CD14-positive monocyte (primary cell): ENCODE measurements around the gene EOLA1. TPM values are rescaled to one million over a fixed set of nuclear protein-coding genes. Genes with fewer than 3 reads are reported as not detected.
A peak's percentile ranks its signal among the peaks of the same experiment; 100 is the strongest.

Experiments used
- DNase-seq, 3 donors: peaks; one replicate each; pipeline ENCODE4 v3.0.0-alpha.2; 2011 to 2022
- H2AFZ ChIP-seq: 2 replicates; pipeline ENCODE4 v1.6.0; 2012; ENCODE audit warnings: mild to moderate bottlenecking, low read depth, low read length, inconsistent platforms; ENCODE audit not compliant: insufficient read depth, poor library complexity, severe bottlenecking
- H3K27ac ChIP-seq, 2 donors: 1 replicate in 1 of 2; 2 replicates in 1 of 2; pipeline ENCODE4 v1.5.1; 2012 to 2013; ENCODE audit warnings: low read length in 2 of 2, control low read depth in 1 of 2, inconsistent platforms in 1 of 2, low read depth in 1 of 2, mild to moderate bottlenecking in 1 of 2
- H3K27me3 ChIP-seq, 2 donors: one replicate each; pipeline versions ENCODE4 v1.6.0 to v1.6.1; 2011 to 2013; ENCODE audit warnings: low read length in 2 of 2; ENCODE audit not compliant: control insufficient read depth in 2 of 2, insufficient read depth in 2 of 2
- H3K36me3 ChIP-seq, 2 donors: replicated peaks in 1 of 2; 1 replicate in 1 of 2; 2 replicates in 1 of 2; pipeline versions ENCODE4 v1.5.1 to v1.6.1; 2012 to 2013; ENCODE audit warnings: low read length in 2 of 2, control low read depth in 1 of 2, inconsistent platforms in 1 of 2, mild to moderate bottlenecking in 1 of 2; ENCODE audit not compliant: insufficient read depth in 2 of 2, control insufficient read depth in 1 of 2
- H3K4me1 ChIP-seq, 2 donors: 1 replicate in 1 of 2; 2 replicates in 1 of 2; pipeline versions ENCODE4 v1.5.1 to v1.6.1; 2012 to 2013; ENCODE audit warnings: low read length in 2 of 2, control low read depth in 1 of 2, inconsistent platforms in 1 of 2, mild to moderate bottlenecking in 1 of 2, moderate library complexity in 1 of 2; ENCODE audit not compliant: insufficient read depth in 2 of 2, control insufficient read depth in 1 of 2
- H3K4me2 ChIP-seq: replicated peaks from 2 replicates; pipeline ENCODE3; 2012; ENCODE audit warnings: low read length, moderate library complexity, mild to moderate bottlenecking; ENCODE audit not compliant: poor library complexity, severe bottlenecking; ENCODE audit errors: extremely low read depth
- H3K4me3 ChIP-seq, 3 experiments: fragments of 200-600 bp in 1 of 3; sonication (generic) in 1 of 3; replicated peaks in 1 of 3; 1 replicate in 2 of 3; 2 replicates in 1 of 3; pipeline ENCODE4 v1.5.1; 2011 to 2013; ENCODE audit warnings: low read length in 3 of 3, mild to moderate bottlenecking in 3 of 3, control low read depth in 2 of 3, low read depth in 2 of 3, inconsistent platforms in 1 of 3, moderate library complexity in 1 of 3
- H3K79me2 ChIP-seq: 2 replicates; pipeline ENCODE4 v1.6.0; 2012; ENCODE audit warnings: mild to moderate bottlenecking, control low read depth, inconsistent platforms, low read length, moderate library complexity; ENCODE audit not compliant: insufficient read depth
- H3K9ac ChIP-seq: 2 replicates; pipeline ENCODE4 v1.6.0; 2017; ENCODE audit warnings: low read length, mild to moderate bottlenecking; ENCODE audit not compliant: insufficient read depth, poor library complexity, severe bottlenecking
- H3K9me3 ChIP-seq, 2 donors: replicated peaks in 1 of 2; 1 replicate in 1 of 2; 2 replicates in 1 of 2; pipeline versions ENCODE4 v1.5.1 to v1.6.1; 2012 to 2013; ENCODE audit warnings: low read length in 2 of 2, control low read depth in 1 of 2; ENCODE audit not compliant: control insufficient read depth in 1 of 2, insufficient read depth in 1 of 2
- H4K20me1 ChIP-seq: 2 replicates; pipeline ENCODE4 v1.6.0; 2012; ENCODE audit warnings: mild to moderate bottlenecking, low read length, control low read depth, moderate library complexity; ENCODE audit not compliant: insufficient read depth
- H3K27ac Mint-ChIP-seq, 7 donors: one replicate each; pipeline ENCODE4 v1.8.0; 2020; ENCODE audit warnings: mild to moderate bottlenecking in 7 of 7, mixed read lengths in 7 of 7, moderate library complexity in 6 of 7, inconsistent platforms in 2 of 7
- H3K27me3 Mint-ChIP-seq, 3 donors: one replicate each; pipeline ENCODE4 v1.8.0; 2021 to 2022; ENCODE audit warnings: low read depth in 3 of 3, mild to moderate bottlenecking in 3 of 3, mixed read lengths in 3 of 3, moderate library complexity in 3 of 3, inconsistent platforms in 1 of 3
- H3K36me3 Mint-ChIP-seq, 2 donors: one replicate each; pipeline ENCODE4 v1.8.0; 2020; ENCODE audit warnings: mixed read lengths in 2 of 2, inconsistent platforms in 1 of 2, mild to moderate bottlenecking in 1 of 2
- H3K4me1 Mint-ChIP-seq: one replicate; pipeline ENCODE4 v1.8.0; 2020; ENCODE audit warnings: mild to moderate bottlenecking, mixed read lengths
- H3K4me3 Mint-ChIP-seq, 2 donors: one replicate each; pipeline ENCODE4 v1.8.0; 2020; ENCODE audit warnings: mild to moderate bottlenecking in 2 of 2, mixed read lengths in 2 of 2, moderate library complexity in 1 of 2
- H3K9me3 Mint-ChIP-seq, 7 donors: one replicate each; pipeline ENCODE4 v1.8.0; 2020 to 2022; ENCODE audit warnings: mixed read lengths in 7 of 7, mild to moderate bottlenecking in 6 of 7, moderate library complexity in 6 of 7, inconsistent platforms in 2 of 7
- CTCF ChIP-seq: fragments of 200-600 bp; IDR thresholded peaks from one replicate; pipeline ENCODE4 v1.8.0; 2022; ENCODE audit warnings: antibody characterized with exemption, mild to moderate bottlenecking
- WGBS: methylation state at CpG from one replicate; pipeline ENCODE4 v1.1.5; 2013; ENCODE audit warnings: missing lambda C conversion rate; ENCODE audit not compliant: insufficient coverage; 5-methylcytosine and 5-hydroxymethylcytosine counted together
- intact Hi-C, 2 donors: fragments of 100-400 bp; cut with micrococcal nuclease; formaldehyde crosslinking; loops; one replicate each; pipeline versions ENCODE4 v1.15.0 to v1.15.1; 2023
- polyA plus RNA-seq, 3 donors: library from polyadenylated mRNA; depleted of rRNA in 1 of 3; unstranded in 2 of 3; stranded (reverse) in 1 of 3; fragments of 300-500 nt in 2 of 3; fragments of >200 nt in 1 of 3; fragmentation: Illumina TruSeq in 2 of 3; gene quantifications; 1 replicate in 2 of 3; 2 replicates in 1 of 3; pipeline ENCODE4 v1.2.3, GENCODE V29; 2012 to 2021

Gene EOLA1
- polyA plus RNA-seq, 3 donors, result 15.5 to 48.6 (median 20.7) TPM

DNA sequence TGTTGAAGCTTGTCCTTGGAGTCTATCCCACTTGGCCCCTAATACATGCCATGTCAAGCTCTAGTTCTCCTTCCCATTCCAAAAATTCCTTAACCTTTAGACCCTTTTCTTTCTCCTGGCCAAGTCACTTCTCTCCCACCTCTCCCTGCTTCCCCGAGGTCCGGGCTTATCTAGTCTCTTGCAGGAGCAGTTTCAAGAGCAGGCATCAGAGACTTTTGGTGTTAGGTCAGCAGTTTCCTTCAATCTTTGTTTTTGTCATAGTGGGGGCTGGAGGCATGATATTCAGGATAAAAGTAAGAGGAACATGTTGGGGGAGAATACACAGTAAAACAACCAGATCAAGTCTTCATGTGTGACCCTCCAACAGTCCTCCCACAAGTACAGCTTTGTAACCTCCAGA lies 24.2 kb upstream of the EOLA1 start:
- H3K4me1 Mint-ChIP-seq, result peaks cover 22% of the 10 kb centered on the region
- Histone ChIP-seq H3K36me3 (no peaks in the 10 kb centered on the region), H3K27ac (no peak overlapping the region), H3K4me1 (peaks cover 12 to 18% of the 10 kb centered on the region in 2 donors), H3K4me3 (no peak overlapping the region), H3K27me3 (peaks cover 0 to 2% of the 10 kb centered on the region in 2 donors), H3K79me2 (no peaks in the 10 kb centered on the region), H4K20me1 (no peaks in the 10 kb centered on the region), H3K9me3 (no peaks in the 10 kb centered on the region), H3K9ac (no peak overlapping the region), H2AFZ (no peak overlapping the region), H3K4me2 (no peak overlapping the region)
- peaks cover 0 to 5% (median 0%) of the 10 kb centered on the region in 7 donors for H3K9me3 Mint-ChIP-seq
- DNase-seq, result no peak
- WGBS, result no CpG with 5 or more reads among the region's 2 CpGs
- intact Hi-C loops, result no loop called here
- no peaks in the 10 kb centered on the region for H3K36me3 Mint-ChIP-seq
- TF ChIP-seq CTCF, result no peak
- no peak overlapping the region for H3K4me3 Mint-ChIP-seq
- H3K27ac Mint-ChIP-seq, result peak overlapping the region in 1 of 7 donors; percentile 67
- peaks cover 3 to 13% (median 10%) of the 10 kb centered on the region in 3 donors for H3K27me3 Mint-ChIP-seq

DNA sequence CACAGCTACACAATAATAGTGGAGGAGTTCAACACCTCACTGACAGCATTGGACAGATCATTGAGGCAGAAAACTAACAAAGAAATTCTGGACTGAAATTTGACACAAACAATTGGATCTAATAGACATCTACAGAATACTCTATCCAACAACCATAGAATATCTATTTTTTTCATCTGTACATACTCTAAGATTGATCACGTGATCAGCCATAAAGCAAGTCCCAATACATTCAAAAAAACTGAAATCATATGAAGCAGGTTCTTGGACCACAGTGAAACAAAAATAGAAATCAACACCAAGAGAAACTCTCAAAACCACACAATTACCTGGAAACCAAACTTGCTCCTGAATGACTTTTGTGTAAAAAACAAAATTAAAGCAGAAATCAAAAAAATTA lies 23.5 kb upstream of the EOLA1 start:
- peaks cover 3 to 14% (median 13%) of the 10 kb centered on the region in 3 donors for H3K27me3 Mint-ChIP-seq
- H2AFZ ChIP-seq, result no peak overlapping the region
- no peak for DNase-seq
- peaks cover 0 to 5% (median 0%) of the 10 kb centered on the region in 7 donors for H3K9me3 Mint-ChIP-seq
- H3K9me3 ChIP-seq, result no peaks in the 10 kb centered on the region
- intact Hi-C loops, result no loop called here
- H3K79me2 ChIP-seq, result no peaks in the 10 kb centered on the region
- no peak overlapping the region for H3K4me2 ChIP-seq
- no peak overlapping the region for H3K4me3 Mint-ChIP-seq
- peaks cover 25% of the 10 kb centered on the region for H3K4me1 Mint-ChIP-seq
- no peaks in the 10 kb centered on the region for H4K20me1 ChIP-seq
- WGBS, result no CpG with 5 or more reads among the region's 1 CpG
- no peak overlapping the region for H3K27ac ChIP-seq
- H3K36me3 ChIP-seq, result no peaks in the 10 kb centered on the region
- H3K4me3 ChIP-seq, result no peak overlapping the region
- no peaks in the 10 kb centered on the region for H3K36me3 Mint-ChIP-seq
- H3K27ac Mint-ChIP-seq, result no peak overlapping the region
- peaks cover 12 to 18% of the 10 kb centered on the region in 2 donors for H3K4me1 ChIP-seq
- peaks cover 0 to 2% of the 10 kb centered on the region in 2 donors for H3K27me3 ChIP-seq
- no peak overlapping the region for H3K9ac ChIP-seq
- TF ChIP-seq CTCF, result no peak
